Thyroid gland (tissue), 4 donors: ENCODE results near the gene SORCS2. TPM values are rescaled to one million over a fixed set of nuclear protein-coding genes. Genes with fewer than 3 reads are reported as not detected.
"Not testable (repeated sequence)": the region's sequence is repeated elsewhere in the genome, so short reads cannot be mapped to it uniquely, and the experiment has no call there.

Experiments used
- DNase-seq, 2 donors: peaks; one replicate each; pipeline ENCODE4 v3.0.0-alpha.2; 2019
- H3K27ac ChIP-seq, 3 donors: fragments of 200-600 bp; sonication (generic); 1 replicate in 2 of 3; 2 replicates in 1 of 3; pipeline ENCODE4 v1.5.1; 2016 to 2019; ENCODE audit warnings: mild to moderate bottlenecking in 1 of 3, moderate library complexity in 1 of 3
- H3K27me3 ChIP-seq: fragments of 200-600 bp; sonication (generic); one replicate; pipeline ENCODE4 v1.5.1; 2019
- H3K36me3 ChIP-seq, 2 donors: fragments of 200-600 bp; sonication (generic); one replicate each; pipeline ENCODE4 v1.5.1; 2016 to 2019
- H3K4me1 ChIP-seq, 2 donors: fragments of 200-600 bp; sonication (generic); one replicate each; pipeline ENCODE4 v1.5.1; 2017 to 2019
- H3K4me3 ChIP-seq, 3 donors: fragments of 200-600 bp; sonication (generic); replicated peaks in 1 of 3; 1 replicate in 2 of 3; 2 replicates in 1 of 3; pipeline ENCODE4 v1.5.1; 2016; ENCODE audit warnings: mild to moderate bottlenecking in 1 of 3
- H3K9me3 ChIP-seq: fragments of 200-600 bp; sonication (generic); one replicate; pipeline ENCODE4 v1.5.1; 2017
- CTCF ChIP-seq, 6 experiments: fragments of 200-600 bp in 3 of 6; fragments of 450-650 bp in 3 of 6; sonication (generic) in 3 of 6; IDR thresholded peaks; one replicate each; pipeline ENCODE4 v1.5.1; 2016 to 2019; ENCODE audit warnings: antibody characterized with exemption in 6 of 6, mild to moderate bottlenecking in 2 of 6, inconsistent platforms in 1 of 6, moderate library complexity in 1 of 6
- POLR2A ChIP-seq, 2 donors: fragments of 450-650 bp; IDR thresholded peaks; one replicate each; pipeline ENCODE4 v1.6.1; 2017; ENCODE audit warnings: antibody characterized with exemption in 2 of 2, mild to moderate bottlenecking in 2 of 2, moderate library complexity in 1 of 2
- WGBS, 2 donors: methylation state at CpG; one replicate each; pipeline ENCODE4 v1.1.5; 2017; 5-methylcytosine and 5-hydroxymethylcytosine counted together
- intact Hi-C: fragments of 100-400 bp; cut with DNase I; formaldehyde crosslinking; loops from one replicate; pipeline ENCODE4 v1.15.1; 2023
- total RNA-seq, 4 donors: library from RNA; depleted of rRNA; stranded (reverse); fragments of >200 nt; gene quantifications; one replicate each; pipeline ENCODE4 v1.2.3, GENCODE V29; 2016

SORCS2 gene
- total RNA-seq, 4 donors from 2014 or later, result 1.7 to 13.6 (median 3.6) TPM

DNA sequence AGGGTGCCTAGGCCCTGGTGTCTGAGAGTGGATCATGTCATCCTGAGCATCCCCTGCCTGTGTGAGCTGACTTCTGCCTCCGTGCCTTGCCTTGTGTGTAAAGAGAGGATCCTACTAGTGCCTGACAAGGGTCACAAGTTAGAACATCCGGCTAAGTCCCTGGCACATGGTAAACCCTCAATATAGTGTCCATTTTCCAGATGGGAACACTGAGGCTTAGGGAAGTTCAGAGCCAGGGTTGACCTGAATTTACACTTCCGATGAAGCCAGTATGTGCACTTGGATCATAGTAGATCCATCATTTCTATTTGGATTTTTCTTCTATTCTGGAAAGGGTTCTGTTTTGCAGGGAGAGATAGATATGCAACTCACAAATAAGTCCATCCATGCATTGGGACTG, 254.9 kb downstream of the SORCS2 start:
- H3K27ac ChIP-seq, result no peak overlapping the region
- H3K4me1 ChIP-seq, result no peaks in the 10 kb centered on the region
- intact Hi-C loops, result no loop called here
- no peaks in the 10 kb centered on the region for H3K27me3 ChIP-seq
- H3K4me3 ChIP-seq, result no peak overlapping the region
- no peak for DNase-seq
- H3K9me3 ChIP-seq, result no peaks in the 10 kb centered on the region
- TF ChIP-seq CTCF (IDR thresholded peaks at IDR 0.05), result no peak
- TF ChIP-seq POLR2A (IDR thresholded peaks at IDR 0.05), result no peak
- no peaks in the 10 kb centered on the region for H3K36me3 ChIP-seq
- WGBS, 2 donors, result 96 to 98% methylated on average over 3 of the region's 3 CpGs

GRCh38 chr4:7448036-7448435, 255.7 kb downstream of the SORCS2 start:
- Histone ChIP-seq H3K27ac (no peak overlapping the region), H3K4me1 (no peaks in the 10 kb centered on the region), H3K27me3 (no peaks in the 10 kb centered on the region), H3K4me3 (no peak overlapping the region), H3K36me3 (no peaks in the 10 kb centered on the region), H3K9me3 (no peaks in the 10 kb centered on the region)
- no peak for DNase-seq
- TF ChIP-seq POLR2A (IDR thresholded peaks at IDR 0.05), result no peak
- no peak for TF ChIP-seq CTCF (IDR thresholded peaks at IDR 0.05)
- intact Hi-C loops, result no loop called here
- 72 to 83% methylated on average over 13 to 16 of the region's 16 CpGs for WGBS, 2 donors

DNA sequence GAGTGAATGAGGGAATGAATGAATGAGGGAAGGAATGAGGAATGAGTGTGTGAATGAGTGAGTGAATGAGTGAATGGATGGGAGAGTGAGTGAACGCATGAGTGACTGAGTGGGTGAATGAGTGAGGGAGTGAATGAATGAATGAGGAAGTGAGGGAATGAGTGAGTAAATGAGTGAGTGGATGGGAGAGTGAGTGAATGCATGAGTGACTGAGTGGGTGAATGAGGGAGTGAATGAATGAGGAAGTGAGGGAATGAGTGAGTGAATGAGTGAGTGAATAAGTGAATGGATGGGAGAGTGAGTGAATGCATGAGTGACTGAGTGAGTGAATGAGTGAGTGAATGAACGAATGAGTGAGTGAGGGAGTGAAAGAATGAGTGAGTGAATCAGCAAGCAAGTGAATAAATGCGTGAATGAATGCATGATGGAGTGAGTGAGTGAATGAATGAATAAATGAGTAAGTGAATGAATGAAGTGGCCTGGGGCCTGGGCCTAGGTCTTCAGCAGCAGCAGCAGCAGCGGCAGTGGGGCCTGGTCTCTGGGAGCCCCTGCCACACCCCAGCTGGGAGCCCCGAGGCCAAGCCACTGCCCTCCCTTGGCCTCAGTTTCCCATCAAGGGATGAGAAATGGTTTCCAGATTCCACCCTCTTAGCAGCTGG, 258.6 kb downstream of the SORCS2 start:
- no peak for TF ChIP-seq CTCF (IDR thresholded peaks at IDR 0.05)
- intact Hi-C loops, result no loop called here
- H3K4me3 ChIP-seq, result no peak overlapping the region
- H3K36me3 ChIP-seq, result no peaks in the 10 kb centered on the region
- no peak overlapping the region for H3K27ac ChIP-seq
- WGBS, 2 donors, result 81 to 86% methylated on average over 5 of the region's 5 CpGs
- DNase-seq, result no peak
- no peaks in the 10 kb centered on the region for H3K27me3 ChIP-seq
- H3K4me1 ChIP-seq, result peaks cover 0 to 2% of the 10 kb centered on the region in 2 donors
- no peaks in the 10 kb centered on the region for H3K9me3 ChIP-seq

DNA sequence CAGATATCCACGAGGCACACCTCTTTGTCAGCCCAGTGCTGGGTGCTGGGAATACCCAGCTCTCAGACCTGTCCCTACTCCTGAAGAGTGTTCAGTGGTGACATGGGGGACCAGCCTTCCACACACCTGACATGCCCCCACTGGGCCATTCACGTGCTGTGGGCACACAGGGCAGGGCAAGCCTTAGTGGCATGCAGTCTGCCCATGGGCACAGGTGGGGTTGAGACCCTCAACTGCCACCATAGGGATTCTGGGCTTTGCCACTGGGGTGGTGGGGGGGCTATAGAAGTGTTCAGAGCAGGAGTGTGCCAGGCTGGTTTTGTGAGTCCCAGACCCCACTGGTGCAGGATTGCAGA, 259.1 kb downstream of the SORCS2 start:
- H3K9me3 ChIP-seq, result no peaks in the 10 kb centered on the region
- no peak overlapping the region for H3K4me3 ChIP-seq
- TF ChIP-seq CTCF (IDR thresholded peaks at IDR 0.05) (no peak), POLR2A (IDR thresholded peaks at IDR 0.05) (no peak)
- H3K36me3 ChIP-seq, result no peaks in the 10 kb centered on the region
- peaks cover 1 to 7% of the 10 kb centered on the region in 2 donors for H3K4me1 ChIP-seq
- WGBS, 2 donors, result 40% methylated on average over 1 of the region's 2 CpGs; no CpG with 5 or more reads in 1 of the 2 donors
- no peaks in the 10 kb centered on the region for H3K27me3 ChIP-seq
- intact Hi-C loops, result no loop called here
- DNase-seq, result no peak
- H3K27ac ChIP-seq, result no peak overlapping the region

GRCh38 chr4:7451800-7452199, 259.5 kb downstream of the SORCS2 start:
- H3K27me3 ChIP-seq, result no peaks in the 10 kb centered on the region

DNA sequence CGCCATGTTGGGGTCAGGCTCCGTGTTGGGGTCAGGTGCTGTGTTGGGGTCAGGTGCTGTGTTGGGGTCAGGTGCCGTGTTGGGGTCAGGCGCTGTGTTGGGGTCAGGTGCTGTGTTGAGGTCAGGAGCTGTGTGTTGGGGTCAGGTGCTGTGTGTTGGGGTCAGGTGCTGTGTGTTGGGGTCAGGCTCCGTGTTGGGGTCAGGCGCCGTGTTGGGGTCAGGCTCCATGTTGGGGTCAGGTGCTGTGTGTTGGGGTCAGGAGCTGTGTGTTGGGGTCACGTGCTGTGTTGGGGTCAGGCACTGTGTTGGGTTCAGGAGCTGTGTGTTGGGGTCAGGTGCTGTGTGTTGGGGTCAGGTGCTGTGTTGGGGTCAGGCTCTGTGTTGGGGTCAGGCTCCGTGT, 260.5 kb downstream of the SORCS2 start:
- H3K36me3 ChIP-seq, intact Hi-C loops, H3K4me3 ChIP-seq, H3K9me3 ChIP-seq, DNase-seq, H3K27ac ChIP-seq, H3K27me3 ChIP-seq: not testable (repeated sequence)
- peaks cover 6 to 12% of the 10 kb centered on the region in 2 donors for H3K4me1 ChIP-seq
- WGBS, 2 donors, result 86 to 98% methylated on average over 4 to 9 of the region's 9 CpGs

More at GRCh38 chr4:7451800-7452199, 259.5 kb downstream of the SORCS2 start:
- TF ChIP-seq POLR2A (IDR thresholded peaks at IDR 0.05) (no peak), CTCF (IDR thresholded peaks at IDR 0.05) (no peak)
- H3K9me3 ChIP-seq, result no peaks in the 10 kb centered on the region
- no peak overlapping the region for H3K4me3 ChIP-seq
- intact Hi-C loops, result no loop called here
- H3K36me3 ChIP-seq, result no peaks in the 10 kb centered on the region
- no peak overlapping the region for H3K27ac ChIP-seq
- peaks cover 5 to 11% of the 10 kb centered on the region in 2 donors for H3K4me1 ChIP-seq
- DNase-seq, result no peak
- WGBS, 2 donors, result 82 to 83% methylated on average over 5 to 6 of the region's 6 CpGs
